Measurements from ENCODE around the gene GALNT2.

Gene GALNT2

DNA sequence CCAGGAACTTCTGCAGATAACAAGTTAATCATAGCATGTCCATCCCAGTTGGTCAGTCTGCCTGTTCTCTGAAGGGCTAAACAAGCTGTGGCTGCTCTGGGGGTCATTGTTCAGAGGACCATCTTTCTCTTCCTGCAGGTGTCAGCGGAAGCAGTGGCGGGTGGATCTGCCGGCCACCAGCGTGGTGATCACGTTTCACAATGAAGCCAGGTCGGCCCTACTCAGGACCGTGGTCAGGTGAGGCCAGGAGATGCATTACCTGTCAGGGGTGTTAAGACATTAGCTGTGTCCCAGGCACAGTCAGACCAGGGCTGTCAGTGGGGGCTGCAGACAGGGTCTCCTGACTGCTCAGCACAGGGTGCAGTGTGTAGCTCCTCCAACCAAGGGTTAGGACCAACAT is 168.8 kb downstream of the GALNT2 start:
- H3K4me3 ChIP-seq (ENCODE audit: low read depth, low read length), result no peak overlapping the region
- TF ChIP-seq, protein P1, sequence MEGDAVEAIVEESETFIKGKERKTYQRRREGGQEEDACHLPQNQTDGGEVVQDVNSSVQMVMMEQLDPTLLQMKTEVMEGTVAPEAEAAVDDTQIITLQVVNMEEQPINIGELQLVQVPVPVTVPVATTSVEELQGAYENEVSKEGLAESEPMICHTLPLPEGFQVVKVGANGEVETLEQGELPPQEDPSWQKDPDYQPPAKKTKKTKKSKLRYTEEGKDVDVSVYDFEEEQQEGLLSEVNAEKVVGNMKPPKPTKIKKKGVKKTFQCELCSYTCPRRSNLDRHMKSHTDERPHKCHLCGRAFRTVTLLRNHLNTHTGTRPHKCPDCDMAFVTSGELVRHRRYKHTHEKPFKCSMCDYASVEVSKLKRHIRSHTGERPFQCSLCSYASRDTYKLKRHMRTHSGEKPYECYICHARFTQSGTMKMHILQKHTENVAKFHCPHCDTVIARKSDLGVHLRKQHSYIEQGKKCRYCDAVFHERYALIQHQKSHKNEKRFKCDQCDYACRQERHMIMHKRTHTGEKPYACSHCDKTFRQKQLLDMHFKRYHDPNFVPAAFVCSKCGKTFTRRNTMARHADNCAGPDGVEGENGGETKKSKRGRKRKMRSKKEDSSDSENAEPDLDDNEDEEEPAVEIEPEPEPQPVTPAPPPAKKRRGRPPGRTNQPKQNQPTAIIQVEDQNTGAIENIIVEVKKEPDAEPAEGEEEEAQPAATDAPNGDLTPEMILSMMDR (IDR thresholded peaks at IDR 0.05; ENCODE audit: borderline replicate concordance, insufficient read depth, low read depth, low read length), result no peak

DNA sequence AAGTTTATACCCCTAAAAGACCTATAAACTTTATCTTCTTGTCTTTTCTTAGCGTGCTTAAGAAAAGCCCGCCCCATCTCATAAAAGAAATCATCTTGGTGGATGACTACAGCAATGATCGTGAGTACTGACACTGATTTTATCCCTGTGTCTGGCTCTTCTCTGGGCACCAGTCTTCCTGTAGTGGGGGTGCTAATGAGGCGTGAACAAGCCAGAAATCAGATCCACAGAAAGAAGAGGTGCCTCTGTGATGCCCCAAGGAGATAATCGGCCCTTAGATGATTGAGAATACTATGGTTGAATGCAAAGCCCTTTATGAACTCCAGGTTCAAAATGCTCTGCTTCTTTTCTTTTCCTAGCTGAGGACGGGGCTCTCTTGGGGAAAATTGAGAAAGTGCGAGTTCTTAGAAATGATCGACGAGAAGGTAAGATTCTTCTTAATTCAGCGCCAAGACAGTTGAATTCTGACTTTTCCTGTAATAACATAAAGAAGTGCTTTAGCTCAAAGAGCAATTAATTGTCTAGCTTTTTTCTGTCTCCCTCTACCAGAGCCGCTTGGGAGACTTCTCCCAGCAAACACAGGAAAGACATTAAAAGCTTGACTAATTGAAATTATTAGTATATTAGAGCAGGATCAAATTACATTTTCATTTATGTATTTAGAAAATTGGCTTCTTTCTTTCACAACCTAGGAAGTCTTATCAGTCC is 169.4 kb downstream of the GALNT2 start:
- TF ChIP-seq, protein P1 (IDR thresholded peaks at IDR 0.05; ENCODE audit: borderline replicate concordance, insufficient read depth, low read depth, low read length), result no peak
- H3K4me3 ChIP-seq (ENCODE audit: low read depth, low read length), result no peak overlapping the region

DNA sequence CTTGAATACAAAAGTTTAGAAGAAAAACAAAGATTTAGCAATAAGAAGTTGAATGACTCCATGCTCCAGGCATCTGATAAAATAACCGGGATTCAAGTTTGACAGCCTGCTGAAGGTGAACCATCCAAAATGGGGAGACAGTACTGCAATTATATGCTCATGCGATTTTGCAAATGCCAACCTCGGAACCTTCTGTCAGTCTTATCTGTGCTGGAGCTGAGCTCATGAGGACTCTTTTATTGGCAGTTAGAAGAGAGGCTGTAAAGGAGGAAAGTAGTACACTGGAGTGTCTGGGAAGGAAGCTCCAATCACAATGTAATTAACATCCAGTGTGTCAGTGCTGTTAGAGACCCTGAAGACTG is 170.0 kb downstream of the GALNT2 start:
- no peak overlapping the region for H3K4me3 ChIP-seq (ENCODE audit: low read depth, low read length)
- TF ChIP-seq, protein P1 (IDR thresholded peaks at IDR 0.05; ENCODE audit: borderline replicate concordance, insufficient read depth, low read depth, low read length), result no peak

DNA sequence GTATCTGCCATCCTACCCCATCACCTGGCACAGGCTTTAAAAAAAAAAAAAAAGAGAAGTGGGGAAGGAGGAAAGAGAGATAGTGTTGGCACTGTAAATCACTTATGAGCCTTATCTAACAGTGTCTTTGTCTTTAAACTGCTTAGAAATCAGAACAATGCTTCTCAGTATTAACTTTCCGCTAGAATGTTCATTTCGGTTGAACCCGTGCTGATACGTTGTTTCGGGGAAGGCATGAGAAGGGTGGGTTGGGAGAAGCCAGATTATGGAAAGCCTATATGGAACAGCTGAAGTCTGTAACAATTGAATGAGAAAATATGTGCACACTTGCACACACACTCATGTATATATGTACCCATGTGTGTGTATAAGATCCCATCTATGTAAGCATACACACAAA is 170.8 kb downstream of the GALNT2 start:
- H3K4me3 ChIP-seq (ENCODE audit: low read depth, low read length), result no peak overlapping the region

DNA sequence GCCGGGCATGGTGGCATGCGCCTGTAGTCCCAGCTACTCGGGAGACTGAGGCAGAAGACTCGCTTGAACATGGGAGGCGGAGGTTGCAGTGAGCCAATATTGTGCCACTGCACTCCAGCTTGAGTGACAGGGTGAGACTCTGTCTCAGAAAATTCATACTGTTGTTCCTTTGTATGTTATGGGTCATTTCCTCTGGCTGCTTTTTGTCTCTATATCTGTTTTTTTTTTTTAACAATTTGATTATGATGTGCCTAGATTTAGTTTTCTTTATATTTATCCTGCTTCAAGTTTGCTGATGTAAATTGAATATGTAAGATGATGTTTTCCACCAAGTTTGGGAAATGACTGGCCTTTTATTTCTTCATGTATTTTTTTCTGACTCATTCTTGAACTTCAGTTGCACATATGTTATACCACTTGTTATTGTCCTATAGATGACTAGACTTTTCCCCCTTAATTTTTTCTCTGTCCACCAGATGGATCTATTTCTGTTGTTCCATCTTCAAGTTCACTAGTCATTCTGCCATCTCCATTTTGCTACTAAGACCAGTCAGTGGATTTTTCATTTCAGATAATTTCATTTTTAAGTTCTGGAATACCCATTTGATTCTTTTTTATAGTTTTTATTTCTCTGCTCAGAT is 173.5 kb downstream of the GALNT2 start:
- TF ChIP-seq, protein P1 (IDR thresholded peaks at IDR 0.05; ENCODE audit: borderline replicate concordance, insufficient read depth, low read depth, low read length), result no peak
- H3K4me3 ChIP-seq (ENCODE audit: low read depth, low read length), result no peak overlapping the region

More for the DNA sequence above, 170.8 kb downstream of the GALNT2 start:
- TF ChIP-seq, protein P1 (IDR thresholded peaks at IDR 0.05; ENCODE audit: borderline replicate concordance, insufficient read depth, low read depth, low read length), result no peak

DNA sequence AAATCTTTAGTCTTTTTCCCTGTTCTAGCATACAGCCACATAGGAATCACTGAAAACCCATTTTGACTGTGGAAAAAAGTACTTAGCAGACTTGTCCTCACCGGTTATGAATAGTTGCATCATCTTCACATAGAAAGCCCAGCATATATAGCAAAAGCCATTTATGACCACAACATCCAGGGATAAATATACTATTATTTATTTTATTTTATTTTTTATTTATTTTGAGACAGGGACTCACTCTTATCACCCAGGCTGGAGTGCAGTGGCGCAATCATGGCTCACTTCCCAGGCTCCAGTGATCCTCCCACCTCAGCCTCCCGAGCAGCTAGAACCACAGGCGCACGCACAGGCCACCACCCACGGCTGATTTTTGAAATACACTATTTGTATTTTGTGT is 175.3 kb downstream of the GALNT2 start:
- TF ChIP-seq, protein P1 (IDR thresholded peaks at IDR 0.05; ENCODE audit: borderline replicate concordance, insufficient read depth, low read depth, low read length), result no peak
- H3K4me3 ChIP-seq (ENCODE audit: low read depth, low read length), result no peak overlapping the region

DNA sequence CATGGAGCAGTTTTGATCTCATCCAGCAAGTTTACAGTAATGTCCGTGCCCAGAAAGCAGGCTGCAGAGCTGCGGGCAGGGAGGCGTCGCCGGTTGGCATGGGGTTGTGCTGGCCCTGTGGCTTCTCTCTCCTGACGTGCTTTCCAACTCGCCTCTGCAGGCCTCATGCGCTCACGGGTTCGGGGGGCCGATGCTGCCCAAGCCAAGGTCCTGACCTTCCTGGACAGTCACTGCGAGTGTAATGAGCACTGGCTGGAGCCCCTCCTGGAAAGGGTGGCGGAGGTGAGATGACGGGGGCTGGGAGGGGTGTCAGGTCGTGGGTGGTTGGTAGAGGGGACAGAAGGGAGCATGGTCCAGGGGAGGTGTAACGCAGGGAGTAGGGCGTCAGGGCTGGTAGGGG is 176.1 kb downstream of the GALNT2 start:
- TF ChIP-seq, protein P1 (IDR thresholded peaks at IDR 0.05; ENCODE audit: borderline replicate concordance, insufficient read depth, low read depth, low read length), result no peak
- no peak overlapping the region for H3K4me3 ChIP-seq (ENCODE audit: low read depth, low read length)

Data from GM12875 (cell line).